K562 (cell line): ENCODE results near the gene PPARD. TPM values are rescaled to one million over a fixed set of nuclear protein-coding genes. Genes with fewer than 3 reads are reported as not detected.
A peak's percentile ranks its signal among the peaks of the same experiment; 100 is the strongest.

Experiments used
- ATAC-seq: fragments of 200-7000 bp; cut with Tn5 transposase; 3 replicates; pipeline ENCODE4 v1.9.1; 2020; ENCODE audit warnings: moderate library complexity
- BruUV-seq: library from RNA; stranded (reverse); fragments of 400-500 nt; replicated peaks from 2 replicates; lab custom pipeline; 2021; lab: Mats Ljungman, UMichigan
- CTCF ChIA-PET: fragments of 300-600 bp; formaldehyde crosslinking; extraction: SDS; loops from one replicate; lab custom pipeline; 2021; ENCODE audit warnings: low intra/inter-chr PET ratio; lab: Yijun Ruan, JAX
- POLR2A ChIA-PET: fragments of 300-600, 350-650 bp; sonication (Branson Sonifier 250); formaldehyde crosslinking; extraction: SDS; loops from one replicate; lab custom pipeline; 2021; ENCODE audit warnings: antibody characterized with exemption, inconsistent platforms; lab: Yijun Ruan, JAX
- DNase-seq, 4 experiments: peaks; one replicate each; pipeline versions ENCODE4 v3.0.0 to v3.0.0-alpha.2; 2011 to 2018; ENCODE audit warnings: low spot score in 3 of 4, mixed read lengths in 3 of 4; ENCODE audit errors: extremely low read depth in 1 of 4
- FAIRE-seq: peaks from 2 replicates; lab custom pipeline; 2011; peaks lifted over from hg19 to GRCh38; lab: Jason Lieb, UNC
- H2AFZ ChIP-seq: 2 replicates; pipeline ENCODE4 v1.6.0; 2011; ENCODE audit warnings: low read depth, low read length, control low read depth, inconsistent platforms
- H3K27ac ChIP-seq: fragments of 200-600 bp; 3 replicates; pipeline ENCODE4 v1.8.0; 2011; ENCODE audit warnings: low read depth, mild to moderate bottlenecking, control low read depth, inconsistent platforms, low read length, moderate library complexity, mixed read lengths; ENCODE audit errors: extremely low read depth
- H3K27me3 ChIP-seq, 2 experiments: fragments of 300-600 bp in 1 of 2; 2 replicates in 1 of 2; 3 replicates in 1 of 2; pipeline versions ENCODE4 v1.6.0 to v1.8.0; 2011; ENCODE audit warnings: inconsistent platforms in 2 of 2, low read length in 2 of 2, mild to moderate bottlenecking in 1 of 2, mixed read lengths in 1 of 2, moderate library complexity in 1 of 2; ENCODE audit not compliant: control insufficient read depth in 2 of 2, insufficient read depth in 2 of 2
- H3K36me3 ChIP-seq: fragments of 300-600 bp; 3 replicates; pipeline ENCODE4 v1.8.0; 2011; ENCODE audit warnings: mild to moderate bottlenecking, low read length, inconsistent platforms; ENCODE audit not compliant: control insufficient read depth, insufficient read depth
- H3K4me1 ChIP-seq, 2 experiments: fragments of 200-600 bp in 1 of 2; replicated peaks in 1 of 2; 2 replicates in 1 of 2; 3 replicates in 1 of 2; pipeline versions ENCODE4 v1.5.1 to v1.8.0; 2011; ENCODE audit warnings: inconsistent platforms in 2 of 2, low read length in 2 of 2, mild to moderate bottlenecking in 1 of 2, mixed read lengths in 1 of 2, moderate library complexity in 1 of 2; ENCODE audit not compliant: control insufficient read depth in 2 of 2, insufficient read depth in 2 of 2
- H3K4me2 ChIP-seq: 2 replicates; pipeline ENCODE4 v1.6.1; 2011; ENCODE audit warnings: low read length, control low read depth, inconsistent platforms, mixed read lengths; ENCODE audit not compliant: insufficient read depth
- H3K4me3 ChIP-seq: fragments of 200-600 bp; sonication (generic), shearing (Covaris generic); 2 replicates; pipeline ENCODE4 v1.5.1; 2016; ENCODE audit warnings: control low read depth, inconsistent platforms
- H3K79me2 ChIP-seq: fragments of 200-600 bp; 3 replicates; pipeline ENCODE4 v1.8.0; 2011; ENCODE audit warnings: low read length, inconsistent platforms; ENCODE audit not compliant: control insufficient read depth, insufficient read depth
- H3K9ac ChIP-seq, 2 experiments: 2 replicates each; pipeline versions ENCODE4 v1.6.0 to v1.6.1; 2011; ENCODE audit warnings: low read depth in 2 of 2, low read length in 2 of 2, control low read depth in 1 of 2, inconsistent platforms in 1 of 2, mild to moderate bottlenecking in 1 of 2, mixed read lengths in 1 of 2; ENCODE audit not compliant: insufficient read depth in 1 of 2
- H3K9me1 ChIP-seq: one replicate; pipeline ENCODE4 v1.6.0; 2011; ENCODE audit warnings: inconsistent platforms, mild to moderate bottlenecking, low read length, moderate library complexity; ENCODE audit not compliant: control insufficient read depth, insufficient read depth
- H3K9me3 ChIP-seq: replicated peaks from 2 replicates; pipeline ENCODE4 v1.5.1; 2011; ENCODE audit warnings: low read depth, low read length, inconsistent platforms; ENCODE audit not compliant: control insufficient read depth, insufficient read depth
- H4K20me1 ChIP-seq: replicated peaks from 2 replicates; pipeline ENCODE4 v1.6.1; 2011; ENCODE audit warnings: low read length, inconsistent platforms, mixed read lengths; ENCODE audit not compliant: control insufficient read depth, insufficient read depth
- ADNP ChIP-seq: fragments of 200-800 bp; sonication (Bioruptor generic); IDR thresholded peaks from 2 replicates; pipeline ENCODE4 v1.6.1; 2016; ENCODE audit warnings: missing genetic modification characterization, missing compliant biosample characterization
- BCOR ChIP-seq: fragments of 450-650 bp; IDR thresholded peaks from 2 replicates; pipeline ENCODE4 v1.6.1; 2016
- CCAR2 ChIP-seq: fragments of 200-400 bp; formaldehyde crosslinking; IDR thresholded peaks from 2 replicates; pipeline ENCODE4 v1.6.1; 2017; ENCODE audit warnings: mild to moderate bottlenecking, low read depth, low read length
- CHD4 ChIP-seq: fragments of 200-600 bp; sonication (generic); IDR thresholded peaks from 3 replicates; pipeline ENCODE4 v1.6.1; 2012; ENCODE audit warnings: low read depth, mild to moderate bottlenecking, mixed read lengths, low read length, inconsistent platforms; ENCODE audit not compliant: insufficient read depth, insufficient replicate concordance, poor library complexity, severe bottlenecking
- ETV1 ChIP-seq: fragments of 450-650 bp; conservative IDR thresholded peaks from 2 replicates; pipeline ENCODE4 v1.6.1; 2016; ENCODE audit warnings: missing genetic modification characterization, control low read depth, low read depth, missing compliant biosample characterization
- HDAC2 ChIP-seq: fragments of 450-650 bp; IDR thresholded peaks from 2 replicates; pipeline ENCODE4 v1.6.1; 2016; ENCODE audit warnings: mild to moderate bottlenecking
- KDM1A ChIP-seq, 2 experiments: fragments of 450-650 bp; IDR thresholded peaks; 2 replicates each; pipeline ENCODE4 v1.6.1; 2016; ENCODE audit warnings: mild to moderate bottlenecking in 2 of 2
- NKRF ChIP-seq: fragments of 450-650 bp; IDR thresholded peaks from 2 replicates; pipeline ENCODE4 v1.6.1; 2016; ENCODE audit warnings: borderline replicate concordance
- PML ChIP-seq: IDR thresholded peaks from 2 replicates; pipeline ENCODE4 v1.6.1; 2012; ENCODE audit warnings: low read length, inconsistent platforms
- RBM25 ChIP-seq: fragments of 200-400 bp; formaldehyde crosslinking; IDR thresholded peaks from 2 replicates; pipeline ENCODE4 v1.6.1; 2018; ENCODE audit warnings: low read length, low read depth, moderate library complexity; ENCODE audit not compliant: severe bottlenecking
- SMARCA5 ChIP-seq: fragments of 450-650 bp; IDR thresholded peaks from 2 replicates; pipeline ENCODE4 v1.6.1; 2016
- ZFP36 ChIP-seq: fragments of 150-350 bp; IDR thresholded peaks from 2 replicates; pipeline ENCODE4 v1.6.1; 2018; ENCODE audit warnings: low read length, low read depth; ENCODE audit not compliant: partially characterized antibody
- ZNF583 ChIP-seq: fragments of 250-450 bp; sonication (Bioruptor Pico); IDR thresholded peaks from 2 replicates; pipeline ENCODE4 v1.4.0; 2020
- WGBS: fragments of 100-300 bp; shearing (Covaris generic); methylation state at CpG from one replicate; pipeline ENCODE4 v1.1.6; 2016; ENCODE audit warnings: low coverage, mixed read lengths; ENCODE audit not compliant: insufficient coverage; ENCODE audit errors: missing lambda C conversion rate; 5-methylcytosine and 5-hydroxymethylcytosine counted together
- in situ Hi-C: fragments of 300-500 bp; cut with MboI; formaldehyde crosslinking; loops from 4 replicates; pipeline ENCODE4 v1.15.0; 2018; ENCODE audit warnings: inconsistent platforms, mixed read lengths
- intact Hi-C: fragments of 100-400 bp; cut with micrococcal nuclease; formaldehyde crosslinking; loops from 2 replicates; pipeline ENCODE4 v1.14.2; 2022
- polyA plus RNA-seq, 8 experiments: library from polyadenylated mRNA; depleted of rRNA in 4 of 8; stranded (reverse) in 5 of 8; unstranded in 3 of 8; fragments of >200 nt; fragmentation: Nextera tagmentation in 2 of 8; fragmentation: Illumina TruSeq in 1 of 8; extraction: Ambion mirVana in 2 of 8; extraction: Trizol in 1 of 8; gene quantifications; 2 replicates each; pipeline versions ENCODE4 v1.2.1 to v1.2.3, GENCODE V29; 2011 to 2014; ENCODE audit warnings: inconsistent platforms in 1 of 8, missing spikeins in 1 of 8
- total RNA-seq, 7 experiments: library from RNA; depleted of rRNA in 6 of 7; stranded (reverse); fragments of >200 nt in 6 of 7; fragmentation: Illumina TruSeq in 2 of 7; extraction: Trizol in 2 of 7; gene quantifications; 2 replicates each; pipeline versions ENCODE4 v1.2.1 to v1.2.3, GENCODE V29; 2011 to 2021; ENCODE audit warnings: low replicate concordance in 1 of 7

The PPARD gene
- total and polyA plus RNA-seq, 9 of the 15 experiments (the other 6 are each of a cell fraction or from before 2014, with no cell fraction given) = 0.14 to 13.2 (median 3.8) TPM

GRCh38 chr6:35359346-35359743 lies 17.0 kb downstream of the PPARD start (continued):
- no peak for TF ChIP-seq ETV1 (tag)
- no peak for TF ChIP-seq ZNF583
- TF ChIP-seq CCAR2 = no peak
- TF ChIP-seq, all 486 proteins: peak for 0

GRCh38 chr6:35359744-35360348 lies 17.5 kb downstream of the PPARD start:
- intact Hi-C loops (no loop called here), in situ Hi-C loops (no loop called here)
- Histone ChIP-seq H3K27me3 (no peaks in the 10 kb centered on the region), H3K4me2 (no peak overlapping the region), H3K27ac (no peak overlapping the region), H3K9ac (peak overlapping the region in 1 of 2 experiments; percentile 39; a peak in 1 of 4 replicates), H3K79me2 (peaks cover 17% of the 10 kb centered on the region), H3K9me1 (no peaks in the 10 kb centered on the region), H2AFZ (no peak overlapping the region), H3K36me3 (peaks cover 10% of the 10 kb centered on the region; the same call in 2 of the 3 replicates), H3K9me3 (no peaks in the 10 kb centered on the region), H3K4me3 (no peak overlapping the region), H4K20me1 (no peaks in the 10 kb centered on the region), H3K4me1 (peaks cover 20 to 24% of the 10 kb centered on the region in 2 experiments)
- no peak for DNase-seq
- WGBS = 32% methylated on average over 2 of the region's 2 CpGs
- no peak for FAIRE-seq
- ChIA-PET CTCF (no interaction called here), POLR2A (interaction anchor here (0.6 to 1.2 kb wide), 4 partner anchors 8 to 42 kb away, joined by 3 to 5 read pairs (median 4); no protein-coding TSS in a partner anchor)
- TF ChIP-seq RBM25 (peak; percentile 96), SMARCA5 (peak; percentile 84; the same call in 1 of the 2 replicates), ZFP36 (peak; percentile 31), NKRF (no peak), ADNP (tag) (0 out of 2 replicates have a peak, but pooled peaks have one; percentile 32), CHD4 (peak; percentile 62), HDAC2 (peak; percentile 60; the same call in 1 of the 2 replicates), KDM1A (IDR thresholded peaks at IDR 0.05) (peak; percentile 34 to 69; a peak in 3 of 4 replicates), BCOR (peak; percentile 92), PML (no peak)
- no peak for ATAC-seq
- no TSS peak for BruUV-seq
